PC-9 (cell line): ENCODE results near the gene LCE3E. TPM values are rescaled to one million over a fixed set of nuclear protein-coding genes. Genes with fewer than 3 reads are reported as not detected.

ENCODE experiments used
- BruUV-seq: library from RNA; stranded (reverse); fragments of 400-500 nt; replicated peaks from 2 replicates; lab custom pipeline; 2021; lab: Mats Ljungman, UMichigan
- CTCF ChIA-PET: fragments of 300-600 bp; sonication (Branson Sonifier 250); formaldehyde crosslinking; loops from one replicate; lab custom pipeline; 2022; ENCODE audit warnings: antibody characterized with exemption; lab: Charles Lee
- POLR2A ChIA-PET: fragments of 300-600 bp; sonication (Branson Sonifier 250); formaldehyde crosslinking; loops from one replicate; lab custom pipeline; 2022; ENCODE audit warnings: antibody characterized with exemption; ENCODE audit not compliant: unreplicated experiment; lab: Charles Lee
- DNase-seq, 2 experiments: peaks; one replicate each; pipeline versions ENCODE4 v3.0.0 to v3.0.0-alpha.2; 2015 to 2022; ENCODE audit warnings: mixed read lengths in 1 of 2
- H2AFZ ChIP-seq: fragments of 200-600 bp; sonication (generic); 2 replicates; pipeline ENCODE4 v1.8.1; 2017; ENCODE audit warnings: antibody characterized with exemption
- H3F3A ChIP-seq: fragments of 200-600 bp; sonication (generic); 2 replicates; pipeline ENCODE4 v1.8.1; 2017; ENCODE audit warnings: antibody characterized with exemption, mild to moderate bottlenecking, low read depth; ENCODE audit not compliant: insufficient read depth
- H3K27ac ChIP-seq: fragments of 200-600 bp; sonication (generic); 2 replicates; pipeline ENCODE4 v1.6.1; 2016; ENCODE audit warnings: mixed run types
- H3K27me3 ChIP-seq: fragments of 200-600 bp; sonication (generic); 2 replicates; pipeline ENCODE4 v1.6.1; 2016; ENCODE audit warnings: low read depth, mixed run types; ENCODE audit not compliant: insufficient read depth
- H3K36me3 ChIP-seq: fragments of 200-600 bp; sonication (generic); 2 replicates; pipeline ENCODE4 v1.6.1; 2016; ENCODE audit warnings: low read depth, mixed run types
- H3K4me1 ChIP-seq: fragments of 200-600 bp; sonication (generic); replicated peaks from 2 replicates; pipeline ENCODE4 v1.6.1; 2016; ENCODE audit warnings: mixed run types; ENCODE audit not compliant: insufficient read depth
- H3K4me2 ChIP-seq: fragments of 200-600 bp; sonication (generic); 2 replicates; pipeline ENCODE4 v1.6.1; 2017; ENCODE audit warnings: mixed run types
- H3K4me3 ChIP-seq: fragments of 200-600 bp; sonication (generic); 2 replicates; pipeline ENCODE4 v1.6.1; 2016; ENCODE audit warnings: mixed run types
- H3K79me2 ChIP-seq: fragments of 200-600 bp; sonication (generic); 2 replicates; pipeline ENCODE4 v1.6.1; 2017; ENCODE audit warnings: low read depth, mixed run types
- H3K9me2 ChIP-seq: fragments of 200-600 bp; sonication (generic); 2 replicates; pipeline ENCODE4 v1.8.1; 2017; ENCODE audit warnings: mild to moderate bottlenecking; ENCODE audit not compliant: insufficient read depth
- H3K9me3 ChIP-seq: fragments of 200-600 bp; sonication (generic); 2 replicates; pipeline ENCODE4 v1.8.1; 2016; ENCODE audit warnings: low read depth; ENCODE audit not compliant: insufficient read depth
- H4K20me1 ChIP-seq: fragments of 200-600 bp; sonication (generic); 2 replicates; pipeline ENCODE4 v1.8.1; 2017; ENCODE audit not compliant: insufficient read depth
- CTCF ChIP-seq: fragments of 200-600 bp; sonication (generic); conservative IDR thresholded peaks from 2 replicates; pipeline ENCODE4 v1.6.1; 2017; ENCODE audit warnings: mixed run types, antibody characterized with exemption, mild to moderate bottlenecking, moderate library complexity
- EZH2 ChIP-seq: fragments of 200-600 bp; sonication (generic); IDR thresholded peaks from 2 replicates; pipeline ENCODE4 v1.8.0; 2017; ENCODE audit warnings: antibody characterized with exemption, low read depth
- intact Hi-C: fragments of 100-400 bp; cut with micrococcal nuclease; formaldehyde crosslinking; loops from one replicate; pipeline ENCODE4 v1.10.0; 2022; ENCODE audit not compliant: unreplicated experiment
- total RNA-seq: library from RNA; stranded (reverse); gene quantifications from 2 replicates; pipeline ENCODE4 v1.2.3, GENCODE V29; 2021

LCE3E gene
- total RNA-seq, 1 experiment from 2014 or later, result not detected

GRCh38 chr1:152543820-152544219 lies 22.8 kb downstream of the LCE3E start:
- CTCF ChIA-PET, result no interaction called here
- POLR2A ChIA-PET, result no interaction called here

GRCh38 chr1:152539901-152540300 lies 26.7 kb downstream of the LCE3E start:
- Histone ChIP-seq H3K27ac (no peak overlapping the region), H3K27me3 (peaks cover 14% of the 10 kb centered on the region; the same call in 1 of the 2 replicates), H3F3A (no peaks in the 10 kb centered on the region), H2AFZ (no peak overlapping the region), H3K4me1 (no peaks in the 10 kb centered on the region), H3K36me3 (no peaks in the 10 kb centered on the region), H3K4me2 (no peak overlapping the region), H4K20me1 (no peaks in the 10 kb centered on the region), H3K79me2 (no peaks in the 10 kb centered on the region), H3K4me3 (no peak overlapping the region), H3K9me2 (no peaks in the 10 kb centered on the region), H3K9me3 (no peaks in the 10 kb centered on the region)
- intact Hi-C loops, result no loop called here
- POLR2A ChIA-PET, result no interaction called here
- no peak for DNase-seq
- TF ChIP-seq CTCF (no peak), EZH2 (no peak)
- no TSS peak for BruUV-seq
- CTCF ChIA-PET, result no interaction called here

More at GRCh38 chr1:152543820-152544219, 22.8 kb downstream of the LCE3E start:
- intact Hi-C loops, result no loop called here
- DNase-seq, result no peak
- H3K27me3 ChIP-seq, result no peaks in the 10 kb centered on the region
- no peaks in the 10 kb centered on the region for H3K79me2 ChIP-seq
- TF ChIP-seq EZH2 (no peak), CTCF (peak; percentile 50)
- H3K4me1 ChIP-seq, result no peaks in the 10 kb centered on the region
- no peaks in the 10 kb centered on the region for H3K9me2 ChIP-seq
- no peaks in the 10 kb centered on the region for H3K36me3 ChIP-seq
- no peak overlapping the region for H2AFZ ChIP-seq
- H3K4me2 ChIP-seq, result no peak overlapping the region
- no peaks in the 10 kb centered on the region for H3F3A ChIP-seq
- no peak overlapping the region for H3K27ac ChIP-seq
- no TSS peak for BruUV-seq
- no peak overlapping the region for H3K4me3 ChIP-seq
- no peaks in the 10 kb centered on the region for H4K20me1 ChIP-seq
- no peaks in the 10 kb centered on the region for H3K9me3 ChIP-seq

- DNase-seq, result no peak
- H3K27me3 ChIP-seq, result peaks cover 22% of the 10 kb centered on the region; the same call in 1 of the 2 replicates
- H3K9me2 ChIP-seq, result no peaks in the 10 kb centered on the region
- no peaks in the 10 kb centered on the region for H3F3A ChIP-seq
- no TSS peak for BruUV-seq
- no peaks in the 10 kb centered on the region for H3K9me3 ChIP-seq
- intact Hi-C loops, result no loop called here
- no peaks in the 10 kb centered on the region for H3K36me3 ChIP-seq
- H4K20me1 ChIP-seq, result no peaks in the 10 kb centered on the region
- H3K27ac ChIP-seq, result no peak overlapping the region
- CTCF ChIA-PET, result no interaction called here
- POLR2A ChIA-PET, result no interaction called here
- no peaks in the 10 kb centered on the region for H3K79me2 ChIP-seq
- no peak overlapping the region for H3K4me3 ChIP-seq
- no peak overlapping the region for H2AFZ ChIP-seq
- no peak for TF ChIP-seq EZH2
- TF ChIP-seq CTCF, result no peak
- H3K4me2 ChIP-seq, result no peak overlapping the region
- no peaks in the 10 kb centered on the region for H3K4me1 ChIP-seq
These were observed 29.1 kb downstream of the LCE3E start for GRCh38 chr1:152537496-152537895.
